Measurements from ENCODE around the gene CALML4. TPM values are rescaled to one million over a fixed set of nuclear protein-coding genes. Genes with fewer than 3 reads are reported as not detected.

Gene CALML4
- total RNA-seq, 6 experiments from 2014 or later, result 0.40 to 1.9 (median 0.87) TPM

GRCh38 chr15:68151277-68151676, 53.9 kb downstream of the CALML4 start:
- H3K4me1 Mint-ChIP-seq (ENCODE audit: low read depth), result peaks cover 37% of the 10 kb centered on the region
- TF ChIP-seq CTCF (IDR thresholded peaks at IDR 0.05), result no peak
- 0 out of 2 replicates have a peak overlapping the region, but pooled peaks have one; percentile 2 for H3K27ac Mint-ChIP-seq
- H3K9me3 Mint-ChIP-seq, result no peaks in the 10 kb centered on the region
- no peak for DNase-seq
- H3K36me3 Mint-ChIP-seq (ENCODE audit: low read depth), result peaks cover 27% of the 10 kb centered on the region
- peaks cover 3% of the 10 kb centered on the region for H3K27me3 Mint-ChIP-seq (ENCODE audit: insufficient read depth)
- no peak overlapping the region for H3K4me3 Mint-ChIP-seq

GRCh38 chr15:68150187-68150586, 54.9 kb downstream of the CALML4 start:
- Mint-ChIP-seq H3K9me3 (no peaks in the 10 kb centered on the region), H3K36me3 (ENCODE audit: low read depth) (peaks cover 27% of the 10 kb centered on the region), H3K4me1 (ENCODE audit: low read depth) (peaks cover 44% of the 10 kb centered on the region), H3K27ac (no peak overlapping the region), H3K27me3 (ENCODE audit: insufficient read depth) (peaks cover 3% of the 10 kb centered on the region), H3K4me3 (no peak overlapping the region)
- no peak for DNase-seq
- no peak for TF ChIP-seq CTCF (IDR thresholded peaks at IDR 0.05)

GRCh38 chr15:68149059-68149458, 56.1 kb downstream of the CALML4 start:
- Mint-ChIP-seq H3K9me3 (no peaks in the 10 kb centered on the region), H3K27ac (peak overlapping the region; percentile 15), H3K4me1 (ENCODE audit: low read depth) (peaks cover 44% of the 10 kb centered on the region), H3K36me3 (ENCODE audit: low read depth) (peaks cover 25% of the 10 kb centered on the region), H3K27me3 (ENCODE audit: insufficient read depth) (peaks cover 3% of the 10 kb centered on the region), H3K4me3 (no peak overlapping the region)
- DNase-seq, result peak; percentile 22
- TF ChIP-seq CTCF (IDR thresholded peaks at IDR 0.05), result no peak

GRCh38 chr15:68148039-68148438, 57.1 kb downstream of the CALML4 start:
- DNase-seq, result no peak
- Mint-ChIP-seq H3K27me3 (ENCODE audit: insufficient read depth) (peaks cover 3% of the 10 kb centered on the region), H3K4me1 (ENCODE audit: low read depth) (peaks cover 44% of the 10 kb centered on the region), H3K36me3 (ENCODE audit: low read depth) (peaks cover 23% of the 10 kb centered on the region), H3K27ac (0 out of 2 replicates have a peak overlapping the region, but pooled peaks have one; percentile 25), H3K9me3 (no peaks in the 10 kb centered on the region), H3K4me3 (no peak overlapping the region)
- no peak for TF ChIP-seq CTCF (IDR thresholded peaks at IDR 0.05)

GRCh38 chr15:68145706-68146105, 59.4 kb downstream of the CALML4 start:
- no peaks in the 10 kb centered on the region for H3K27me3 Mint-ChIP-seq (ENCODE audit: insufficient read depth)
- peaks cover 30% of the 10 kb centered on the region for H3K4me1 Mint-ChIP-seq (ENCODE audit: low read depth)

More at GRCh38 chr15:68145706-68146105, 59.4 kb downstream of the CALML4 start:
- no peak overlapping the region for H3K4me3 Mint-ChIP-seq
- no peaks in the 10 kb centered on the region for H3K9me3 Mint-ChIP-seq
- no peak for TF ChIP-seq CTCF (IDR thresholded peaks at IDR 0.05)
- H3K27ac Mint-ChIP-seq, result no peak overlapping the region
- DNase-seq, result no peak
- H3K36me3 Mint-ChIP-seq (ENCODE audit: low read depth), result peaks cover 14% of the 10 kb centered on the region
